Measurements from ENCODE around the gene PXT1.
"Not testable (repeated sequence)": the region's sequence is repeated elsewhere in the genome, so short reads cannot be mapped to it uniquely, and the experiment has no call there.

PXT1 gene, protein sequence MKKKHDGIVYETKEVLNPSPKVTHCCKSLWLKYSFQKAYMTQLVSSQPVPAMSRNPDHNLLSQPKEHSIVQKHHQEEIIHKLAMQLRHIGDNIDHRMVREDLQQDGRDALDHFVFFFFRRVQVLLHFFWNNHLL

DNA sequence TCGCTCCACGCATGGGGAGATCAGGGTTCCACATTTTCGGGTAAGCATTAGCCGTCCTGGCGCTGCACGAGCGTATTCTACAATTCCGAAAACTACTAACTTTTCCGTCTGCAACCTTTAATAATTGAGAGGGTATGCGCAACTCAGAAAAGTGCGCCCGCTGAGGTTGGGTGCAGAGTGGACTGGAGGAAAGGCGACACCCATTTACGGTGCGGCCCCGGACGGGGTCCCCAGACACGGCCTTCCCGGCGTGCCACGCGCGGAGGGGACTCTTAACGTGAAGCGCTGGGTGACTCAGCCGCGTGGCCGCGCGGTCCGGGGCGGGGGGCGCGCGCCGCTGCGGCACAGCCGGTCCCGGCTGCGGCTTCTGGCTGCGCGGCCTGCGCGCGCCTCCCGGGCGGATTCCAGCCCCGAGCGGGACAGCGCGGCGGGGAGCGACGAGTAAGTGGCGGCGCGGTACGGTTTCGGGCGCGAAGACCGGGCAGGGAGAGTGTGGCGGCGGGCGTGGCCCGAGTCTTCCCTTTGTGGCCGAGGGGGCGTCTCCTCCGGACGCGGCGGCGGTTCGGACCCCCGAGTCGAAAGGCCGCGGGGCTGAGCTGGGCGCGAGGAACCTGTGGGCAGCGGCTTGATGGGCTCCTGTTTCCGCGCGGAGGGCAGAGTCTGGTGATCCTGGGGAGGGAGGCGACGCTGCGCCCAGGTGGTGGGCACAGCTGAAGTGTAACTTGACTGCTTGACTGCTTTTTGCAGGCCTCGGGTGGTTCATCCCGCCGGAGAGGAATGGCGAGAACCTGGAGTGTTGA is at the start of gene PXT1, which contains the start of gene KCTD20:
PXT1 (minus strand) TSS at position 184 of the 800 bp plus-strand sequence. CDS start 16,772 bp downstream, outside the sequence.
KCTD20 (plus strand) TSS at position 330 of the 800 bp plus-strand sequence. CDS start 27,098 bp downstream, outside the sequence.
- DNase-seq (ENCODE audit: low read depth in 1 of 2, low spot score in 1 of 2) = peak; percentile 68 to 77

- DNase-seq (ENCODE audit: low read depth in 1 of 2, low spot score in 1 of 2) = no peak
Measured at GRCh38 chr6:36492092-36492491, 49.4 kb upstream of the PXT1 start.

DNA sequence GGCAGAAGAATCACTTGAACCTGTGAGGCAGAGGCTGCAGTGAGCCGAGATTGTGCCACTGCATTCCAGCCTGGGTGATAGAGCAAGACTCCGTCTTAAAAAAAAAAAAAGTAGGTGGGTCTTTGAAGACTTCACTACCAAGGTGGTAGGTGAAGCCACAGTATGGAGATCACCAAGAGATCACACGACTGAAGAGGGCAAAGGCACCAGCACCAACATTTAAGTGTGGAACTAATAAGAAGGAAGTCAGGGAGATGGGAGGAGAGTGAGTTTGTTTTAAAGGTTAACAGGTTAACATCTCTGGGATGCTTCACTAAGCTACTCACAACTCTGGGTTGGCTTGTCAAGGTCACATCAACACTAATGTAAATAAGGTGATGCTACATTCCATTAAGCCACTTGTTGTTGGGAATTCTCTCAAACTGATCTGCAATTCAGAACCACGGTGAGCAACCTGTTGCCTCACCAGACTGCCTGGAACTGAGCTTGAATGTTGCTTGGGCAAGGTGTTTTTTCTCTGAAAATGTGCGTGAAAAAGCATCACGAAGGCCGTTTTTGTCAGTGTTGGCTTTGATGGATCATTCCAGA is 48.8 kb upstream of the PXT1 start:
- DNase-seq (ENCODE audit: low read depth in 1 of 2, low spot score in 1 of 2) = no peak

- DNase-seq (ENCODE audit: low read depth in 1 of 2, low spot score in 1 of 2) = no peak
Measured at GRCh38 chr6:36489426-36489825, 46.8 kb upstream of the PXT1 start.

DNA sequence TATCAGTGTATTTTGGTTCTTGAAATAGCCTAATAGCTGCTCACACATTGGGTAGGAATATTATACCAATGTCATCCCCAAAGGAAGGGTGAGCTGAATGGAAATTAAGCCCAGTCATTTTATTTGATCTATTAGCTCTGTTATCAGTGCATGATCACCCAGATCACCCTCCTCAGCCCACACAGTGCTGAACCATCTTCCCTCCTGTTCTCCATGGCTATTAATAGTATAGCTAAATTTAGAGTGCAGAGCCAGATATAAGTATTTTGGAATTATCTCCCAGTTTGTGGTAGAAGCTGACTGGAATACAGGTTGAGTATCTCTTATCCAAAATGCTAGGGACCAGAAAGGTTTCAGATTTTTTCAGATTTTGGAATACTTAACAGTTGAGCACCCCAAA is 45.6 kb upstream of the PXT1 start:
- no peak for DNase-seq (ENCODE audit: low read depth in 1 of 2, low spot score in 1 of 2)

DNA sequence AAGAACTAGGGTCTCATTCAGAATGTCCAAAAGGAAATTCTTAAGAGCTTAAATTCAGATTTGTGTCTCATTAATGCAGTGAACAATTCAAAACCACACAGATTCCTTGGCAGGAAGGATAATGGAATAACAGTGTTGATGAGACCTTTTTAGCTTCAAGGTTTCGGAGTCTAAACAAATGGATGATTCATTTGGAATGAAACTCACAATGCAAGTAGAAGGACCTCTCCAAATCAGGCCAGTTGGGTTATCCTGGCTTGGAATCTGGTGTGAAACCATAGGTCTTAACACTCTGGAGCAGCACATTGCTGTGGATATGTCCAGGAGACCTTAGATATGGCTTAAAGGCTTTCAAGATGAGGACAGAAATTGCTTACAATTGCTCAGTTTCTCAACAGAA is 45.0 kb upstream of the PXT1 start:
- DNase-seq (ENCODE audit: low read depth in 1 of 2, low spot score in 1 of 2) = no peak

GRCh38 chr6:36484736-36485135 is 42.1 kb upstream of the PXT1 start:
- no peak for DNase-seq (ENCODE audit: low read depth in 1 of 2, low spot score in 1 of 2)

- not testable (repeated sequence) for DNase-seq (ENCODE audit: low read depth in 1 of 2, low spot score in 1 of 2)
Measured at GRCh38 chr6:36483326-36483725, 40.7 kb upstream of the PXT1 start.

- DNase-seq (ENCODE audit: low read depth in 1 of 2, low spot score in 1 of 2) = no peak
Measured at GRCh38 chr6:36479256-36479655, 36.6 kb upstream of the PXT1 start.

GRCh38 chr6:36478051-36478526 is 35.4 kb upstream of the PXT1 start:
- DNase-seq (ENCODE audit: low read depth in 1 of 2, low spot score in 1 of 2) = no peak

GRCh38 chr6:36469946-36470345 is 27.3 kb upstream of the PXT1 start:
- no peak for DNase-seq (ENCODE audit: low read depth in 1 of 2, low spot score in 1 of 2)

DNA sequence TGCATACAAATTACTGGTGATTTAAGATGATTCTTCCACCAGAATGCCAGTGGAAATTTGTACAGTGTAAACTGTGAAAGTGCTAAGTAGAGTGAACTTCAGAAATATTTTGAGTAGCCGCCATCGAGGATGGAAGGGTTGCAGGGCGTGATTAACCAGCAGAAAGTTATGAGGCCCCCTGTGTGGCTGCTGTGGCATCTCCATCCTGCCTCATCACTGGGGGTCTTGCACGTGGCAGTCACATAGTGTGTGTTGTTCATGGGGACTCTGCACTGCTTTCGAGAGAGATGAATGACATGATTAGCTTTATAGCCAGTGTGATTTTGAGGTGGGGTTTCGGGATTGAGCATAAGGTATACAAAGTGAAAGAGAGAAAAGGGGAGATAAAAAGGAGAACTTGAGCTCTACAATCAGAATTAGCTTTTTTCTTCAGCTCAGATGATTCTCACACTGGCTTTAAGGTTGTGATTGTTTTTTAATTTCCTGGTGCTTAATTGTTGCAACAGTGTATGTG is 26.6 kb upstream of the PXT1 start:
- DNase-seq (ENCODE audit: low read depth in 1 of 2, low spot score in 1 of 2) = no peak

DNA sequence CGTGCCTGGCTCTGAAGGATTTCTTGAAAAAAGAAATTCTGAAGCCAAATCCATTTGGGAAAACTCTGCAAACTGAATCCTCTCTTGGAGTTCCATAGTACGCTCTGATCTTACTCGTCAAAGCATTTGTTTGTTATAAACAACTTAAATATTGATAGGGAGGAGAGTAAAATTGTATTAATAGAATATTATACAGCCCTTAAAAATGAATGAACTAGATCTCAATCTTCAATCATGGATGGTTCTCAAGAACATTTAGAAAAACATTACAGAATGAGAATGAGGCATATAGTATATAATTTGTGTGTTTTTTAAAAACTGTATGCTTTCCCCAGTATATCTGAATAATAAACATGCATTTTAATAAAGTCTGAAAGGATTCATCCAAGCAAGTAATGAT is 25.0 kb upstream of the PXT1 start:
- no peak for DNase-seq (ENCODE audit: low read depth in 1 of 2, low spot score in 1 of 2)

DNA sequence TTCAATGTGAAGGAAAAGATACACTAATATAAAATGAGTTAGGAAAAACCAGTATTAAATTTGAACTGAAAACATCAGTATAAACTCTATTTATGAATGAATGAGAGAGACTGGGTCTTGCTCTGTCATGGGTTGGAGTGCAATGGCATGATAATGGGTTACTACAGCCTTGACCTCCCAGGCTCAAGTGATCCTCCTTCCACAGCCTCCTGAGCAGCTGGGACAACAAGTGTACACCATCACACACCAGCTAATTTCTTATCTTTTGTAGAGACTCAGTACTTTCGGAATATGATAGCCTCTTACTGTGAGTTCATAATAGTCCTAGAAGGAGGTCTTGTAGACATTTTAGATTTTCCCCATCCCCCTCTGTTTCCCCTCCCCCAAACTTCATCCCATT is 21.6 kb upstream of the PXT1 start:
- DNase-seq (ENCODE audit: low read depth in 1 of 2, low spot score in 1 of 2) = no peak

- DNase-seq (ENCODE audit: low read depth in 1 of 2, low spot score in 1 of 2) = no peak
Measured at GRCh38 chr6:36463676-36464075, 21.0 kb upstream of the PXT1 start.

- DNase-seq (ENCODE audit: low read depth in 1 of 2, low spot score in 1 of 2) = no peak
Measured at GRCh38 chr6:36461646-36462045, 19.0 kb upstream of the PXT1 start.

GRCh38 chr6:36460916-36461315 is 18.3 kb upstream of the PXT1 start:
- no peak for DNase-seq (ENCODE audit: low read depth in 1 of 2, low spot score in 1 of 2)

- no peak for DNase-seq (ENCODE audit: low read depth in 1 of 2, low spot score in 1 of 2)
Measured at GRCh38 chr6:36459501-36459900, 16.8 kb upstream of the PXT1 start.

DNA sequence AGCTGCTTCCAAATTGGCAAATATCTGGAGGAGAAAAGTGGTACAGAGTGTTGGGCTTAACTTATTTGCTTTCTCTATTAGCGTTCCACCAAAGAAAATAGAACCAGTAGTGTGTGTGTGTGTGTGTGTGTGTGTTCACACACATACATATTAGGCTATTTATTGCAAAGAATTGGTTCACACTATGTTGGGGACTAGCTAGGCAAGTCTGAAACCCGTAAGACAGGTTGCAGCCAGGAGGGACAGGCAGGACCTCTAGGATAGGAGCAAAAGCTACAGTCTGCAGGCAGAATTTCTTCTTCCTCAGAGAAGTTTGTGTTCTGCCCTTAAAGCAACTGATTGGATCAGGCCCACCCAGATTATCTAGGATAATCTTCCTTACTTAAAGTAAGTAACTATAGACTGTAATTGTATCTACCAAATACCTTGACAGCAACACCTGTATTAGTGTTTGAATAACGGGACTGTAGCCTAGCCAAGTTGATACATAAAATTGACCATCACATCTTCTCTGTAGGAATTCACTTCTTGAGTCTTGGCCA is 12.9 kb upstream of the PXT1 start:
- DNase-seq (ENCODE audit: low read depth in 1 of 2, low spot score in 1 of 2) = no peak

GRCh38 chr6:36452897-36453296 is 10.2 kb upstream of the PXT1 start:
- not testable (repeated sequence) for DNase-seq (ENCODE audit: low read depth in 1 of 2, low spot score in 1 of 2)

- not testable (repeated sequence) for DNase-seq (ENCODE audit: low read depth in 1 of 2, low spot score in 1 of 2)
Measured at GRCh38 chr6:36449173-36449572, 6.5 kb upstream of the PXT1 start.

- DNase-seq (ENCODE audit: low read depth in 1 of 2, low spot score in 1 of 2) = no peak
Measured at GRCh38 chr6:36445621-36446020, 3.0 kb upstream of the PXT1 start.
